Keratinocyte (primary cell): Measurements from ENCODE around the gene MTERF4. TPM values are rescaled to one million over a fixed set of nuclear protein-coding genes. Genes with fewer than 3 reads are reported as not detected.

Experiments
- DNase-seq: peaks from one replicate; pipeline ENCODE4 v3.0.0-alpha.2; 2011; ENCODE audit warnings: low read depth, missing footprints, low spot score
- FAIRE-seq: peaks from 2 replicates; lab custom pipeline; 2011; peaks lifted over from hg19 to GRCh38; lab: Jason Lieb, UNC
- H2AFZ ChIP-seq: 2 replicates; pipeline ENCODE4 v1.6.0; 2012; ENCODE audit warnings: low read length, control low read depth, inconsistent platforms; ENCODE audit not compliant: control insufficient read depth
- H3K27ac ChIP-seq: 2 replicates; pipeline ENCODE4 v1.5.1; 2011; ENCODE audit warnings: low read length; ENCODE audit not compliant: control insufficient read depth, insufficient read depth
- H3K27me3 ChIP-seq: 3 replicates; pipeline ENCODE4 v1.6.0; 2011; ENCODE audit warnings: low read length; ENCODE audit not compliant: control insufficient read depth, insufficient read depth; ENCODE audit errors: extremely low read depth
- H3K36me3 ChIP-seq, 2 experiments: 2 replicates in 1 of 2; 3 replicates in 1 of 2; pipeline ENCODE4 v1.5.1; 2011; ENCODE audit warnings: low read length in 2 of 2, mild to moderate bottlenecking in 1 of 2; ENCODE audit not compliant: control insufficient read depth in 2 of 2, insufficient read depth in 2 of 2; ENCODE audit errors: extremely low read depth in 1 of 2
- H3K4me1 ChIP-seq: 3 replicates; pipeline ENCODE4 v1.5.1; 2011; ENCODE audit warnings: low read length; ENCODE audit not compliant: control insufficient read depth, insufficient read depth; ENCODE audit errors: extremely low read depth
- H3K4me2 ChIP-seq: 3 replicates; pipeline ENCODE4 v1.6.0; 2011; ENCODE audit warnings: low read depth, low read length; ENCODE audit not compliant: control insufficient read depth, insufficient read depth; ENCODE audit errors: extremely low read depth
- H3K4me3 ChIP-seq, 3 experiments: fragments of 200-600 bp in 1 of 3; sonication (generic) in 1 of 3; 2 replicates in 2 of 3; 3 replicates in 1 of 3; pipeline ENCODE4 v1.5.1; 2011 to 2016; ENCODE audit warnings: low read length in 3 of 3, mild to moderate bottlenecking in 3 of 3, control low read depth in 2 of 3, inconsistent platforms in 1 of 3, low read depth in 1 of 3, mixed read lengths in 1 of 3, mixed run types in 1 of 3, moderate library complexity in 1 of 3; ENCODE audit not compliant: control insufficient read depth in 2 of 3, insufficient read depth in 2 of 3; ENCODE audit errors: extremely low read depth in 1 of 3
- H3K79me2 ChIP-seq: 2 replicates; pipeline ENCODE4 v1.6.0; 2012; ENCODE audit warnings: low read length; ENCODE audit not compliant: control insufficient read depth, insufficient read depth
- H3K9ac ChIP-seq: 3 replicates; pipeline ENCODE4 v1.6.0; 2011; ENCODE audit warnings: low read length; ENCODE audit not compliant: control insufficient read depth, insufficient read depth; ENCODE audit errors: extremely low read depth
- H3K9me1 ChIP-seq: 3 replicates; pipeline ENCODE4 v1.6.0; 2011; ENCODE audit warnings: low read length; ENCODE audit not compliant: control insufficient read depth, insufficient read depth; ENCODE audit errors: extremely low read depth
- H3K9me3 ChIP-seq: 2 replicates; pipeline ENCODE4 v1.5.1; 2012; ENCODE audit warnings: low read depth, low read length; ENCODE audit not compliant: control insufficient read depth
- H4K20me1 ChIP-seq: 3 replicates; pipeline ENCODE4 v1.6.0; 2011; ENCODE audit warnings: low read length; ENCODE audit not compliant: control insufficient read depth, insufficient read depth; ENCODE audit errors: extremely low read depth
- CTCF ChIP-seq, 3 experiments: IDR thresholded peaks in 1 of 3; conservative IDR thresholded peaks in 1 of 3; optimal IDR thresholded peaks in 1 of 3; 2 replicates in 2 of 3; 3 replicates in 1 of 3; pipeline versions ENCODE3 to v1.5.1; 2011; ENCODE audit warnings: low read length in 3 of 3, mild to moderate bottlenecking in 3 of 3, moderate library complexity in 2 of 3, control low read depth in 1 of 3, inconsistent platforms in 1 of 3; ENCODE audit not compliant: insufficient read depth in 2 of 3; ENCODE audit errors: extremely low read depth in 1 of 3
- EZH2 ChIP-seq: IDR thresholded peaks from one replicate; pipeline ENCODE4 v1.6.1; 2012; ENCODE audit warnings: inconsistent platforms, mild to moderate bottlenecking, low read length, moderate library complexity
- dilution Hi-C: fragments of 300-500 bp; cut with MboI; formaldehyde crosslinking; loops from one replicate; pipeline ENCODE4 v1.7.0; 2020; ENCODE audit warnings: low sequenced_read_pairs; ENCODE audit not compliant: extremely low pct_ligation_motif_present
- polyA plus RNA-seq, 5 experiments: library from polyadenylated mRNA; depleted of rRNA in 3 of 5; stranded (reverse) in 3 of 5; stranded (forward) in 1 of 5; unstranded in 1 of 5; fragments of >200 nt; gene quantifications; 1 replicate in 1 of 5; 2 replicates in 3 of 5; 3 replicates in 1 of 5; pipeline versions ENCODE4 v1.2.1 to v1.2.3, GENCODE V29; 2011 to 2012; ENCODE audit warnings: missing spikeins in 2 of 5, low read depth in 1 of 5, low replicate concordance in 1 of 5

MTERF4 gene
- polyA plus RNA-seq, 1 donor (not counting 4 experiments of a cell fraction or from before 2014, with no cell fraction given), result 28.5 TPM

GRCh38 chr2:241068942-241069810, 32.9 kb downstream of the MTERF4 start:
- no peak overlapping the region for H3K27ac ChIP-seq
- no peak for TF ChIP-seq CTCF (optimal IDR thresholded peaks at IDR 0.05 in 1 of 3, IDR thresholded peaks at IDR 0.05 in 1 of 3, conservative IDR thresholded peaks at IDR 0.05 in 1 of 3; ENCODE audit: extremely low read depth in 1 of 3, insufficient read depth in 2 of 3, low read length in 3 of 3)
- TF ChIP-seq EZH2, result no peak
- H3K36me3 ChIP-seq, result no peaks in the 10 kb centered on the region
- no peaks in the 10 kb centered on the region for H3K9me3 ChIP-seq
- no peak overlapping the region for H2AFZ ChIP-seq
- H3K9ac ChIP-seq, result no peak overlapping the region
- FAIRE-seq (no peak), DNase-seq (no peak)
- no peaks in the 10 kb centered on the region for H4K20me1 ChIP-seq
- no peak overlapping the region for H3K4me3 ChIP-seq
- H3K4me1 ChIP-seq, result no peaks in the 10 kb centered on the region
- no peak overlapping the region for H3K4me2 ChIP-seq
- H3K79me2 ChIP-seq, result no peaks in the 10 kb centered on the region
- H3K27me3 ChIP-seq, result peaks cover 7% of the 10 kb centered on the region
- no peaks in the 10 kb centered on the region for H3K9me1 ChIP-seq
- dilution Hi-C loops, result no loop called here

GRCh38 chr2:241068136-241068941, 33.7 kb downstream of the MTERF4 start:
- Histone ChIP-seq H4K20me1 (no peaks in the 10 kb centered on the region), H3K4me3 (no peak overlapping the region), H3K9ac (no peak overlapping the region), H3K27ac (no peak overlapping the region), H3K79me2 (no peaks in the 10 kb centered on the region), H3K36me3 (no peaks in the 10 kb centered on the region), H3K9me1 (no peaks in the 10 kb centered on the region), H3K9me3 (no peaks in the 10 kb centered on the region), H3K4me1 (peaks cover 1% of the 10 kb centered on the region), H3K27me3 (peaks cover 7% of the 10 kb centered on the region), H2AFZ (no peak overlapping the region), H3K4me2 (no peak overlapping the region)
- TF ChIP-seq CTCF (optimal IDR thresholded peaks at IDR 0.05 in 1 of 3, IDR thresholded peaks at IDR 0.05 in 1 of 3, conservative IDR thresholded peaks at IDR 0.05 in 1 of 3; ENCODE audit: extremely low read depth in 1 of 3, insufficient read depth in 2 of 3, low read length in 3 of 3), result no peak
- no peak for TF ChIP-seq EZH2
- dilution Hi-C loops, result no loop called here
- DNase-seq (no peak), FAIRE-seq (no peak)
